Posterior cingulate gyrus (tissue), 11 donors: Measurements from ENCODE around the gene AQR.
"Not testable (repeated sequence)": the region's sequence is repeated elsewhere in the genome, so short reads cannot be mapped to it uniquely, and the experiment has no call there.

Source experiments
- DNase-seq, 10 donors: peaks; one replicate each; pipeline versions ENCODE4 v3.0.0 to v3.0.0-alpha.2; 2020 to 2021; ENCODE audit warnings: mixed read lengths in 3 of 10
- intact Hi-C: fragments of 100-400 bp; cut with DNase I; formaldehyde crosslinking; loops from one replicate; pipeline ENCODE4 v1.15.1; 2023

Gene AQR

GRCh38 chr15:34964277-34964676 is 5.3 kb downstream of the AQR start:
- intact Hi-C loops, result no loop called here
- DNase-seq, result no peak

- intact Hi-C loops, result no loop called here
- DNase-seq, result no peak
These were observed 15.7 kb downstream of the AQR start for GRCh38 chr15:34953851-34954250.

- DNase-seq, result no peak
- intact Hi-C loops, result no loop called here
These were observed 17.1 kb downstream of the AQR start for GRCh38 chr15:34952481-34952880.

- intact Hi-C loops, result no loop called here
- no peak for DNase-seq
These were observed 17.5 kb downstream of the AQR start for GRCh38 chr15:34951993-34952392.

GRCh38 chr15:34944936-34945335 is 24.6 kb downstream of the AQR start:
- intact Hi-C loops, result no loop called here
- no peak for DNase-seq

- intact Hi-C loops, result no loop called here
- DNase-seq, result no peak
These were observed 25.8 kb downstream of the AQR start for GRCh38 chr15:34943711-34944110.

GRCh38 chr15:34943264-34943663 is 26.3 kb downstream of the AQR start:
- DNase-seq, intact Hi-C loops: not testable (repeated sequence)

GRCh38 chr15:34942363-34942762 is 27.2 kb downstream of the AQR start:
- DNase-seq, result no peak
- intact Hi-C loops, result no loop called here

GRCh38 chr15:34941831-34942230 is 27.7 kb downstream of the AQR start:
- DNase-seq, result no peak
- intact Hi-C loops, result no loop called here

GRCh38 chr15:34941185-34941698 is 28.3 kb downstream of the AQR start:
- intact Hi-C loops, result no loop called here
- no peak for DNase-seq

GRCh38 chr15:34933432-34933975 is 36.0 kb downstream of the AQR start:
- intact Hi-C loops, result no loop called here
- DNase-seq, result no peak

GRCh38 chr15:34928349-34928748 is 41.2 kb downstream of the AQR start:
- intact Hi-C loops, DNase-seq: not testable (repeated sequence)

- DNase-seq, result no peak
- intact Hi-C loops, result no loop called here
These were observed 41.8 kb downstream of the AQR start for GRCh38 chr15:34927726-34928125.

GRCh38 chr15:34914317-34914716 is 55.2 kb downstream of the AQR start:
- no peak for DNase-seq
- intact Hi-C loops, result no loop called here

GRCh38 chr15:34905047-34905446 is 64.5 kb downstream of the AQR start:
- intact Hi-C loops, result no loop called here
- no peak for DNase-seq

GRCh38 chr15:34904527-34904926 is 65.0 kb downstream of the AQR start:
- DNase-seq, result no peak
- intact Hi-C loops, result no loop called here

GRCh38 chr15:34900748-34901147 is 68.8 kb downstream of the AQR start:
- intact Hi-C loops, result no loop called here
- no peak for DNase-seq

- DNase-seq, result no peak
- intact Hi-C loops, result loop anchor here (10.0 kb wide), 1 partner anchor 101 kb away; the partner anchor contains the start of gene ACTC1
These were observed 73.4 kb downstream of the AQR start for GRCh38 chr15:34896183-34896582.

GRCh38 chr15:34893967-34894366 is 75.6 kb downstream of the AQR start:
- intact Hi-C loops, result loop anchor here (10.0 kb wide), 1 partner anchor 99 kb away; the partner anchor contains the start of gene ACTC1
- DNase-seq, result no peak

GRCh38 chr15:34892963-34893591 is 76.5 kb downstream of the AQR start:
- DNase-seq, result no peak
- intact Hi-C loops, result loop anchor here (10.0 kb wide), 1 partner anchor 98 kb away; the partner anchor contains the start of gene ACTC1

GRCh38 chr15:34890424-34890823 is 79.1 kb downstream of the AQR start:
- no peak for DNase-seq
- intact Hi-C loops, result loop anchor here (10.0 kb wide), 1 partner anchor 96 kb away; the partner anchor contains the start of gene ACTC1

GRCh38 chr15:34889476-34889875 is 80.1 kb downstream of the AQR start:
- DNase-seq, result no peak

More at GRCh38 chr15:34889476-34889875, 80.1 kb downstream of the AQR start:
- intact Hi-C loops, result no loop called here
